Raji (cell line): ENCODE measurements around the gene CLEC19A.

Experiments
- POLR2A ChIP-seq: IDR thresholded peaks from 2 replicates; pipeline ENCODE4 v1.6.1; 2011; ENCODE audit warnings: low read depth, low read length, control low read depth; ENCODE audit not compliant: insufficient read depth

CLEC19A gene

GRCh38 chr16:19269098-19269497 is 16.4 kb upstream of the CLEC19A start:
- TF ChIP-seq POLR2A, result no peak

GRCh38 chr16:19274165-19274797 is 11.2 kb upstream of the CLEC19A start:
- no peak for TF ChIP-seq POLR2A

- TF ChIP-seq POLR2A, result no peak
Measured at GRCh38 chr16:19278403-19278802, 7.1 kb upstream of the CLEC19A start.

GRCh38 chr16:19281246-19281645 is 4.3 kb upstream of the CLEC19A start:
- TF ChIP-seq POLR2A, result no peak

DNA sequence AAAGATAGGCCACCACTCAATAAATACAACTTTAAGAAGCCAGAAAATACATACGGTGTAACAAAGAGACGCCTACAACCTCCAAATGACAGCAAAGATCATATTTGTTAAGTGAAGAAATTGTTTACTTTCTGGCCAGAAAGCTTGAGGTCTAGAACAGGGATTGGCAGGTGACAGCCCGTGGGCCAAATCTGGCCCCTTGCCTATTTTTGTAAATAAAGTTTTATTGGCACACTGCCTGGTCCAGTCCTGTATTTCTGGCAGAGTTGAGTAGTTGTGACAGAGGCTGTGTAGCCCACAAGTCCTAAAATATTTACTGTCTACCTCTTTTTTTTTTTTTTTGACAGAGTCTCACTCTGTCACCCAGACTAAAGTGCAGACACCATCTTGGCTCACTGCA is 3.4 kb upstream of the CLEC19A start:
- no peak for TF ChIP-seq POLR2A

GRCh38 chr16:19283637-19284036 is 1.9 kb upstream of the CLEC19A start:
- no peak for TF ChIP-seq POLR2A

- no peak for TF ChIP-seq POLR2A
Measured at GRCh38 chr16:19284207-19284606, 1.3 kb upstream of the CLEC19A start.

GRCh38 chr16:19286827-19287226 is 1.3 kb downstream of the CLEC19A start:
- TF ChIP-seq POLR2A, result no peak

- no peak for TF ChIP-seq POLR2A
Measured at GRCh38 chr16:19287241-19287640, 1.7 kb downstream of the CLEC19A start.

DNA sequence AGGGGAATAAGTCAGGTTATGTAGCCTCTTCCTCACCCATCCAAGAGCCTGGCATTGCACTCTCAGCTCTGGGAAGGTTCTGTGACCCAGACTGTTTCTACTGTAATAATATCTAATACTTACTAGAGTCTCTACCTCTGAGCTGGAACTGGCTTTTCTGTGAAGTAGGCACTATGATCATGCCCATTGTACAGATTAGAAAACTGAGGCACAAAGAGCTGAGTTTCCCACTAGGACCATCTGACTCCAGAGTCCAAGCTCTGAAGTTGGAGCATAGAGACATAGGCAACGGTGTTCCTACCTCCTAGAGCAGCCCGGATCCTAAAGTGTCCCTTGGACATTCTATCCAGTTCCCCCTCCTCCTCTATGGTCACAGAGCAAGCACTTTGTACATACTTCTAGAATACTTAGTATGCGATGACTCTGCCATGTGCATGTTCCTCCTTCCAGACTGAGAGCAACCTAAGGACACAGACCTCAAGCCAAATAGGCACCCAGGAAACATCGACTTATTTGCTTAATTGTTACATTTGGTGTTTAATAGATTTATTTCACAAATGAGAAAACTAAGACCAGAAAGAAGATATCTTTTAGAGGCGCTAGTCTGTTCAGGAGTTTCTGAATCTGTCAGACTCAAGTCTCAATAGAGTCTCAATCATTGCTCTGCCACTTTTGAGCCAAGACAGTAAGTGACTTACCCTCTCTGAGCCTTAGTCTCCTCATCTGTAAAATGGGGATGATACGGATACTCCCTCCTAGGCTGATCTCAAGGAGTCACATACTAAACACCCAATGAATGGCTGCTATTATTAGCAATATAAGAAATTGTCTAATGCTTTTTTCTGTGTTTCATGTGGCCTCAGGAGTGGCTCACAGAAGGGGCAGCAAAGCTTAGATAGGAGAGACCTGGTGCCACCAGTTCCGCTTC is 3.6 kb downstream of the CLEC19A start:
- TF ChIP-seq POLR2A, result no peak

DNA sequence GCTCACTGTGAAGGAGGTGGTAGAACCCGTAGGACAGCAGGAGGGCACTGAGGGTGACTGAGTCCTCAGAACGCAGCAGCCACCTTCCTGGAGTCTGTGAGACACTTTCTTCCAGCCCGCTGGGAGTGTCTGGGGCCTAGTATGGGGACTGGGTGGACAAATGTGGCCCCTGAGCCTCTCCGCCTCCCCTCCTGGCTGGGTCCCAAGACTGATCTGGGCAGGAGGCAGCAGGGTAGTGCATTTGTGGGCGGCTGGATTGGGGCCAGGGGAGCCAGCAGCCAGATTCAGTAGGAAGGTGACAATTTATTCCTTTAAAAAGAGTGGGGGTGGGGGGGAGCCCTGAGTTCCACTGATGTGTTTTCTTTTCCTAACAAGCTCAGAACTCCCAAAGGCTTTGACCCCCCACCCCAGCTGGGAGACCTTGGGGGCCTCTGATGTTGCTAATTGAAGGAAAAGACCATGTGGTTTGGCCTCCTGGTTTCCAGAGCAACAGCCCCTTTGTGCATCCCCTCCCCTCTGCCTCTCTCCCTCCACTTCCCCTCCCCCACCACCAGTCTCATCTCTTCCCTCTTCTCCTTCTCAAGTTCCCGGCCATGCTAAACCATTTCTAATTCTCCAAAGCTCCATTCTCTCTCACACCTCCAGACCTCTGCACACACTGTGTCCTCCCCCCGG is 4.4 kb downstream of the CLEC19A start:
- no peak for TF ChIP-seq POLR2A

- TF ChIP-seq POLR2A, result no peak
Measured at GRCh38 chr16:19290860-19291259, 5.3 kb downstream of the CLEC19A start.

DNA sequence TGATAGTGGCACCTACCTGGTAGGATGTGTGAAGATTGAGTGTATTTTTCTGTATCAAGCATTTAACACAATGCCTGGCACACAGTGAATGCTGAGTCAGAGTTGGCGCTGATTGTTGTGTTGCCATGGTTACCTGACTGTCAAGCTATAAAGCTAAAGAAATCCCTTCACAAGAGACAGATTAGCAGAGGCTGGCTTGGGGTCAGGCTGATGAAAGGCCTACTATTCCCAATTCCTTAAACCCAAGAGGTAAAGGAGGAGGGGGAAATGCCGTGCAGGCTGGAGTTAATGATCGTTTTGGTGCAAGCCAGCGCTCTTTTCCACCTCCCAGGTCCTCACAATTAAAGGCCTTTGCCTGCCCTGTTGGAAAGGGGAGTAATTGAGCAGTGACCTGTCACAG is 5.9 kb downstream of the CLEC19A start:
- no peak for TF ChIP-seq POLR2A

- TF ChIP-seq POLR2A, result no peak
Measured at GRCh38 chr16:19292186-19292585, 6.7 kb downstream of the CLEC19A start.

DNA sequence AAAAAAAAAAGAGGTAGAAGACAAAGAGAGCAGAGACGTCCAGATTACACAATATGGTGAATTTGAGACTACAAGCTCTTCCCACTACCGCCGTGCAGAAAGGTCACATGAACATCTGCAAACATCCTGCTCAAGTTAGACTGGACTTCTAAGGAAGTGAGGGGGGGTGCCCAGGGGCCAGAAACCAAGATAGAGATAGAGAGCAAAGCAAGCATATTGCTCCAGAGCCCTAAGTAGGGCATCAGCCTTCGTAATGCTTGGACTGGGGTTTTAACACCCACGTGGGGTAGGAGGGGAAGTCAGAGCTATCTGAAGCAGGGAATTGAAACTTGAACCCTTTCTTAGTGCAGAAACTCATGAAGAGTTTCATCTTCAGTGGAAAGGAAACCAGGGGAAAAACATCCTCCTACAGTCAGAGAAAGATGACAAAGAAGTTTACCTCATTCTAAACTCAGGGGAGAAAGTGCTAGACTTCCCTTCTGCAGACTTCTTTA is 8.7 kb downstream of the CLEC19A start:
- no peak for TF ChIP-seq POLR2A

GRCh38 chr16:19295393-19295792 is 9.9 kb downstream of the CLEC19A start:
- TF ChIP-seq POLR2A, result no peak
